Brain microvascular endothelial cell (primary cell): ENCODE results near the gene FAM229A.

ENCODE experiments used
- DNase-seq: peaks from one replicate; pipeline ENCODE4 v3.0.0-alpha.2; 2020
- H3K27ac ChIP-seq: fragments of 250-450 bp; sonication (Bioruptor Pico); 2 replicates; pipeline ENCODE4 v1.5.1; 2020; ENCODE audit warnings: mild to moderate bottlenecking, moderate library complexity
- H3K27me3 ChIP-seq: fragments of 250-450 bp; sonication (Bioruptor Pico); replicated peaks from 2 replicates; pipeline ENCODE4 v1.5.1; 2020; ENCODE audit warnings: mild to moderate bottlenecking
- H3K36me3 ChIP-seq: fragments of 250-450 bp; sonication (Bioruptor Pico); replicated peaks from 2 replicates; pipeline ENCODE4 v1.5.1; 2020; ENCODE audit warnings: mild to moderate bottlenecking
- H3K4me3 ChIP-seq: 2 replicates; pipeline ENCODE4 v1.5.1; 2011; ENCODE audit warnings: low read depth, mild to moderate bottlenecking, control low read depth, low read length, moderate library complexity
- in situ Hi-C: cut with HindIII; loops from 2 replicates; pipeline ENCODE4 v1.10.0; 2017; ENCODE audit warnings: low sequenced_read_pairs, low pct_ligation_motif_present
- TF ChIP-seq, protein P1 (sequence below): IDR thresholded peaks from 2 replicates; pipeline ENCODE4 v1.5.1; 2011; ENCODE audit warnings: low read depth, mild to moderate bottlenecking, moderate library complexity, low read length, control low read depth, inconsistent platforms; ENCODE audit errors: missing control alignments

FAM229A gene

DNA sequence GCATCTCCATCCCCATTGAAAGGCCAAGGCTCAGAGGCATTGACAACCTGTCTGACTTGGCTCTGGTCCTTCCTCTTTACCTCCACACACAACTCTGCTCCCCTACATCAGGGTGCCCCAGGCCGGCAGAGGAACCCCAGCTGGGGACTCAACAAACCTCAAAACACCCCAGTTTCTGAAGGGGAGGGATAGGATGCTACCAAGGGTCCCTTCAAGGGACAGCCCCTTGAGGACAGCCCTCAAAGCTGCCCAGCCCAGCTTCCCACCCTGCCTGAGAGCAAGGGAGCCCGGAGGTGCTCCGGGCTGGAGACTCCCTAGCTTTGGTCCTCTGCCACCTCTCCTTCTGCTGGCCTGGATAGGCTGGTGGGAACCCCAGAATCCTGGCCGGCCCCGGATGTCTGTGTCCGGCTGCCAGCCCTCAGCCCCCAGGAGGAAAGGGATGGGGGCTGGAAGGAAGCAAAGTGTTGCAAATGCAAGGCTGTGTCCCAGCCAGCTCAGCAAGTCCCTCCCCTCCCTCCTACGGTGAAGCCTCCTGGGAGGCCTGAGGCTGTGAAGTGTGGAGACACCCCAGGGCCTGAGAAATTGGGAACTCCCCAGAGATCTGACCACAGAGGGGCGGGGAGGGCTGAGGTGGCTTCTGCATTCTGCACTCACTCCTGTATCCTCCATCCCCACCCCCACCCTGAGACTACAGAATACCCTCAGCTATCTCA lies 25.2 kb downstream of the FAM229A start:
- no peak overlapping the region for H3K4me3 ChIP-seq
- TF ChIP-seq, protein P1, sequence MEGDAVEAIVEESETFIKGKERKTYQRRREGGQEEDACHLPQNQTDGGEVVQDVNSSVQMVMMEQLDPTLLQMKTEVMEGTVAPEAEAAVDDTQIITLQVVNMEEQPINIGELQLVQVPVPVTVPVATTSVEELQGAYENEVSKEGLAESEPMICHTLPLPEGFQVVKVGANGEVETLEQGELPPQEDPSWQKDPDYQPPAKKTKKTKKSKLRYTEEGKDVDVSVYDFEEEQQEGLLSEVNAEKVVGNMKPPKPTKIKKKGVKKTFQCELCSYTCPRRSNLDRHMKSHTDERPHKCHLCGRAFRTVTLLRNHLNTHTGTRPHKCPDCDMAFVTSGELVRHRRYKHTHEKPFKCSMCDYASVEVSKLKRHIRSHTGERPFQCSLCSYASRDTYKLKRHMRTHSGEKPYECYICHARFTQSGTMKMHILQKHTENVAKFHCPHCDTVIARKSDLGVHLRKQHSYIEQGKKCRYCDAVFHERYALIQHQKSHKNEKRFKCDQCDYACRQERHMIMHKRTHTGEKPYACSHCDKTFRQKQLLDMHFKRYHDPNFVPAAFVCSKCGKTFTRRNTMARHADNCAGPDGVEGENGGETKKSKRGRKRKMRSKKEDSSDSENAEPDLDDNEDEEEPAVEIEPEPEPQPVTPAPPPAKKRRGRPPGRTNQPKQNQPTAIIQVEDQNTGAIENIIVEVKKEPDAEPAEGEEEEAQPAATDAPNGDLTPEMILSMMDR = no peak
- no peaks in the 10 kb centered on the region for H3K27me3 ChIP-seq
- peaks cover 22% of the 10 kb centered on the region for H3K36me3 ChIP-seq
- in situ Hi-C loops = no loop called here
- no peak for DNase-seq
- H3K27ac ChIP-seq = no peak overlapping the region

DNA sequence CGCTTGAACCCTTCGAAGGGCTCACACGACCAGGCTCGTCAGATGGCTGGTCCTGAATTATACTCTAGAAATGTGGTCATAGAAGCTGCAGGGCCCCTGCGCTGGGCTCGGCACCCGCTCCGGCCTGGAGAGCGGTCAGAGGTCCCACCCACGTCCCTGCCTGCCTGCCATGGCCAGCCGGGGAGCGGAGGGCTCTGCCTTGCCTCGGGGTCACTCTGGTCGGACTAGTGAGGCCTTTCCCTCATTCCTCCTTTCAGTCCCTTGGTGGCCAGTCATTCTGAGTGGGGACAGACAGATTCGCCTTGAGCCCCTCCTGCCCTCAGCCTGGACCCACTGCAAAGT lies 25.7 kb downstream of the FAM229A start:
- H3K36me3 ChIP-seq = peaks cover 27% of the 10 kb centered on the region
- H3K4me3 ChIP-seq = peak overlapping the region; percentile 73
- TF ChIP-seq, protein P1 = no peak
- H3K27me3 ChIP-seq = no peaks in the 10 kb centered on the region
- no peak overlapping the region for H3K27ac ChIP-seq
- no peak for DNase-seq
- in situ Hi-C loops = no loop called here

DNA sequence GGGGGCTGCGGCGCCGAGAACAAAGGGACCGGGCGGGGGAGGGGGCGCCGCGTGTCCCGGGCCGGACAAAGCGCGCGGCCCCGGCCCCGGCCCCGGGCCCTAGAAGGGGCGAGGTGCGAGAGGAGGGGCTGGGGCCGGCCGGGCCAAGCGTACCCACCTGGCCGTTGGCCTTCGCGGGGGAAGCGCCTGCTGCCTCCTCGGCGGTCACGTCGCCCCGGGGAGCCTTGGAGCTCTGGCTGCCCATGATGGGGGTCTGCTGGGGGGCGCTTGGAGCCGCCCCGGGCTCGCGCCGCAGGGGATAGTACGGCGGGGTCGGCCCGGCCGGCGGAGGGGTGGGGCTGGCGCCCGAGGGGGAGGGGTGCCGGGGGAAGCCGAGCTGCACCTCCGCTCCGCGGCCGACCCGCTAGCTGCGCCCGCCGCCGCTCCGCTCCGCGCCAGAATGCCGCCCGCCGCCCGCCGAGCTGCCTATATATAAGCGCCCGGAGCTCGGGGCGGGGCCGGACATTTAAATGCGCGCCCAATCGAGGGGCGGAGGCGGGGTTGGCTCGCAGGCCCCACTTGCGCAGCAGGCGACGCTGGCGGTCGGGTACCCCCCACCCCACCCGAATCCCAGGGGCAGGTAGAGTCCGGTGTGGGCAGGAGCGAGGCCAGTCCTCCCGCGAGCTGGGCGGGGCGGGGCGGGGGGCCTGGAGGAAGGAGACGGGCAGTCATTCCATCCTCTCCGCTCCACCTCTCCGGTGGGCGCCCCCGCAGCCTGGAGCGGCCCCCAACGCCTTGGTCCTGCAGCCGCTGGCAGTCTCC lies 26.3 kb downstream of the FAM229A start, which contains the start of gene MARCKSL1:
Gene MARCKSL1 (minus strand): TSS at position 444 of the 801 bp plus-strand sequence. CDS start 200 bp downstream, at position 244.
- H3K27me3 ChIP-seq = no peaks in the 10 kb centered on the region
- DNase-seq = peak; percentile 34
- H3K36me3 ChIP-seq = peaks cover 32% of the 10 kb centered on the region
- peak within 1 kb of the TSS; percentile 73 for H3K4me3 ChIP-seq
- in situ Hi-C loops = no loop called here
- TF ChIP-seq, protein P1 = no peak
- peak within 1 kb of the TSS; percentile 44 for H3K27ac ChIP-seq

DNA sequence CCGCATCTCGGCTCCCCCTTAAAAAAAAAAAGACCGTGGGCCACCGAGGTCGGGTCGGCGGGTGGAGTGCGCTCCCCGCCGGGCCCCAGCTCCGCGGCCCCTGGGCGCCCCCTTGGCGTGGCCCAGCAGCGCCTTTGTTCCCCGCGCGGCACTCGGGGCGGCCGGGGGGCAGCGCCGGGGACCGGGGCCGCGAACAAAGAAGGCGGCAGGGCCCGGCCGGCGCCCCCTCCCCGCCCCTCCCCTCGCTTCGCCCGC lies 26.8 kb downstream of the FAM229A start:
- Histone ChIP-seq H3K4me3 (peak overlapping the region; percentile 73), H3K36me3 (peaks cover 35% of the 10 kb centered on the region), H3K27ac (no peak overlapping the region), H3K27me3 (no peaks in the 10 kb centered on the region)
- TF ChIP-seq, protein P1 = no peak
- DNase-seq = no peak
- in situ Hi-C loops = no loop called here

DNA sequence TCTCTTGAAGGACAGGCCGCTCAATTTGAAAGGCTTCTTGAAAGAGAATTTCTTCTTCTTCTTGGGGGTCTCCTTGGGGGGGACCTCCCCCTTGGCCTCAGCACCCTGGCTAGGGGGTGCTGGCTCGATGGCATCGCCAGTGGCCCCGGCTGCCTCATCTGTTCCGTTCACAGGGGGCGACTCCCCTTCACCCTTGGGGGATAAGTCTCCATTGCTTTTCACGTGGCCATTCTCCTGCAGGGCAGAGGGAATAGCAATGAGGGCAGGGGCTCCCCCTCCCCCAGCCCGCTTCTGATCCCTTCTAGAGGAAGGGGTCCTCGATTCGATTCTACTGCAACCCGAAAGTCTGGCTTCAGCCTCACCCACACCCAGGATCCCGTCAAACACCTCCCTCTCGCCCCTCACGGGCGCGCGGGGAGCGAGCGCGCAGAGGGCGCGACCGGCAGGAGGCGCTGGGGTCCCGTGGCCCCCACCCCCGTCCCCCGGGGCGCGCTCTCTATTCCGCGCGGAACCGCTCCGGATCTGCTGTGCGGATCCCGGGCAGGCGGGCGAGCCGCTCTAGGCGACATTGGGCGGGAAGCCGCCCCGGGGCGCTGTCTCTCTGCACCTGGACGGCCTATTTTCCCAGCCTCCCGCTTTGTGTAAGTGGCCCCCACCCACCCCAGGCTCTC lies 27.3 kb downstream of the FAM229A start:
- no peaks in the 10 kb centered on the region for H3K27me3 ChIP-seq
- no peak overlapping the region for H3K27ac ChIP-seq
- in situ Hi-C loops = no loop called here
- H3K36me3 ChIP-seq = peaks cover 35% of the 10 kb centered on the region
- TF ChIP-seq, protein P1 = peak; percentile 69
- no peak for DNase-seq
- H3K4me3 ChIP-seq = peak overlapping the region; percentile 73
